HG03342 (cell line): ENCODE measurements around the gene CCL20.
"Not testable (repeated sequence)": the region's sequence is repeated elsewhere in the genome, so short reads cannot be mapped to it uniquely, and the experiment has no call there.

Source experiments
- ATAC-seq: cut with Tn5 transposase; IDR thresholded peaks from one replicate; pipeline ENCODE4 v1.9.1; 2021; ENCODE audit warnings: mild to moderate bottlenecking, moderate library complexity; ENCODE audit not compliant: unreplicated experiment

The CCL20 gene

GRCh38 chr2:227828477-227828912 lies 14.9 kb downstream of the CCL20 start:
- no peak for ATAC-seq

- no peak for ATAC-seq
These were observed 15.7 kb downstream of the CCL20 start for GRCh38 chr2:227829337-227829736.

GRCh38 chr2:227834423-227834822 lies 20.8 kb downstream of the CCL20 start:
- ATAC-seq, result no peak

DNA sequence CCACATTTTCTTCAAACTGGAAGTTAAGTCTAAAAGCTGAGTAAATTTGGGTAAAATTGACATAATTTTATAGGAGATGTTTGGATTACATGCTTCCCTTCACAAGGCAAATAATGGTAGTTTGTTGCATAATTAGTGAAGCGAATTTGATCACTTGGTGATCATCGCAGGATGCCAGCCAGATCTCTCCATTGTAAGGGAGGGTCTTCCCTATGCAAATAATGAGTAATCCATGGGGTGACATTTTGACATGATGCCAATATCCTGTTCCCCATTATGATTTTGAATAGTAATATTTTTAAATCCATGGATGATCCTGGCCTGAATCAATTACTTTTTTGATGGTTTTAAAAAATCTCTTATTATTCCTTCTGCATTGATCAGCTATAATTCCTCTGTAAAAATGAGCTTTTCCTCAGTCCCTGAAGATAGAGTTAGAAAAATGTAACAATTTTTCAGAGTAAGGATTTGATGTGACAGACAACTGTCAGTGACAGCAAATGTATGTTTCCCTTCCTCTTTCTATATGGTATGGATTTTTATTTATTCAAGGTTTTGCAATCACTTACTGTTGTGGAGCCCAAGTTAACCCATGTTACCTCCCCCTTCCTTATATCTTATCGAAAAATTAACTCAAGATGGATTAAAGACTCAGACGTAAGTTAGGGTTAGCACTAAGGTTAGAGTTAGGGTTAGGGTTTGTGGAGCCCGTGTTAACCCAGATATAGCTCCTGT lies 21.4 kb downstream of the CCL20 start:
- ATAC-seq, result no peak

- not testable (repeated sequence) for ATAC-seq
These were observed 25.9 kb downstream of the CCL20 start for GRCh38 chr2:227839339-227840129.

GRCh38 chr2:227846831-227847230 lies 33.2 kb downstream of the CCL20 start:
- ATAC-seq, result peak; percentile 67

GRCh38 chr2:227848146-227848545 lies 34.5 kb downstream of the CCL20 start:
- ATAC-seq, result no peak

GRCh38 chr2:227848586-227848985 lies 34.9 kb downstream of the CCL20 start:
- ATAC-seq, result peak; percentile 66

DNA sequence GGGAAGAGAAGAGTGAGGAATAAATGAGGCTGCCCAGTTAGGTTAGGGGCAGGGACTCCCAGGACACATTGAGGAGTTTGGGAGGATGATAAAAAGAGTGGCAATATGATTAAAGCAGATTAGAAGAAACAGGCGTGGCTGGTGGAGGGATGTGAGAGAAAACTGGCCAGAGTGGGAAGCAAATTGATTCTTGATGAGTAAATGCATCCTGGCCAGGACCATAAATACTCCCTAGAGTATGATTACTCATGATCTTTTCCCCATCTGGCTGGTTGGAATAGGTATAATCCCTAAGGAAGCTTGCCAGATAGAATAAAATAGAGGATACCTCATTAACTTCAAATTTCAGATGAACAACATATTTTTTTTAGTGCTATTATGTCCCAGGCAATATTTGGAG lies 36.3 kb downstream of the CCL20 start:
- ATAC-seq, result no peak

DNA sequence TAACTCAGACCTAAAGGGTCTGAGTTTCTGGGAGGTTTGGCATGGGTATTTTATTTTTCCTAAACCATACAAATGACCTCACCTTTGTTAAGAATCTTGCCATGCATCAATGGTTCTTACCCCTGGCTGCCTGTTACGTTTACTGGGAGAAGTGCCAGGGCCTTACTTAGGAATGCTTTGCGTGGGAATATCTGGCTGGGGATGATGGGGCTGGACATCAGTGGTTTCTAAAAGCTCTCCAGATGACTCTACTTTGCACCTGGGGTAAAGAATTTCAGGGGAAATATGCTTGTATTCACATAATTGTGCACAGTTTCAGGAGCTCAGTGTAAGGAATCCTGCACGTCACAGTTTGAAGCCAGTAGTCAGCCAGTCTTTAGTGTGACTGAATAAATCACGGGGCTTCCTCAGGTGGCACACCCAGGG lies 39.6 kb downstream of the CCL20 start:
- no peak for ATAC-seq

- ATAC-seq, result no peak
These were observed 40.2 kb downstream of the CCL20 start for GRCh38 chr2:227853765-227854271.

GRCh38 chr2:227855440-227855839 lies 41.8 kb downstream of the CCL20 start:
- no peak for ATAC-seq

- no peak for ATAC-seq
These were observed 43.1 kb downstream of the CCL20 start for GRCh38 chr2:227856697-227857096.

GRCh38 chr2:227860221-227860641 lies 46.6 kb downstream of the CCL20 start:
- no peak for ATAC-seq

- ATAC-seq, result no peak
These were observed 47.4 kb downstream of the CCL20 start for GRCh38 chr2:227861011-227861410.

GRCh38 chr2:227862227-227862740 lies 48.6 kb downstream of the CCL20 start:
- ATAC-seq, result no peak

GRCh38 chr2:227862741-227863588 lies 49.3 kb downstream of the CCL20 start:
- ATAC-seq, result no peak

- no peak for ATAC-seq
These were observed 50.6 kb downstream of the CCL20 start for GRCh38 chr2:227864161-227864756.

GRCh38 chr2:227865291-227865690 lies 51.6 kb downstream of the CCL20 start:
- no peak for ATAC-seq
